Hepatocyte (in vitro differentiated cells): ENCODE results near the gene P4HA3. TPM values are rescaled to one million over a fixed set of nuclear protein-coding genes. Genes with fewer than 3 reads are reported as not detected.

Source experiments
- polyA plus RNA-seq: library from polyadenylated mRNA; unstranded; fragments of >200 nt; fragmentation: Nextera tagmentation; extraction: Ambion mirVana; gene quantifications from 2 replicates; pipeline ENCODE4 v1.2.1, GENCODE V29; 2016
- small RNA-seq: library from RNA; depleted of rRNA; stranded (forward); fragments of <200 nt; gene quantifications from one replicate; pipeline ENCODE3, GENCODE V24; 2014
- total RNA-seq: library from RNA; depleted of rRNA; stranded (reverse); fragments of >200 nt; gene quantifications from 2 replicates; pipeline ENCODE4 v1.2.3, GENCODE V29; 2014

The P4HA3 gene
- total and polyA plus RNA-seq, 2 experiments from 2014 or later: 1.3 to 2.3 TPM

Small RNA genes lying within 50 kb of the gene (small RNA-seq; reads per million reads assigned to genes)
- not detected for gene RF00409

Other genes with a start within 250 kb of the P4HA3 start
- 15.4 and 16.3 TPM in 2 replicates for gene C2CD3, start 140.6 kb downstream of the P4HA3 start, total RNA-seq
- gene C2CD3, start 140.6 kb downstream of the P4HA3 start, polyA plus RNA-seq: 9.6 and 9.8 TPM in 2 replicates
- gene PPME1, start 140.4 kb downstream of the P4HA3 start, total RNA-seq: 25.2 and 30.1 TPM in 2 replicates
- gene PPME1, start 140.4 kb downstream of the P4HA3 start, polyA plus RNA-seq: 42.2 and 45.7 TPM in 2 replicates
- 10.0 and 12.6 TPM in 2 replicates for gene PGM2L1, start 86.8 kb upstream of the P4HA3 start, total RNA-seq
- 6.7 and 7.7 TPM in 2 replicates for gene PGM2L1, start 86.8 kb upstream of the P4HA3 start, polyA plus RNA-seq
- 17.1 and 18.6 TPM in 2 replicates for gene KCNE3, start 155.9 kb upstream of the P4HA3 start, total RNA-seq
- gene KCNE3, start 155.9 kb upstream of the P4HA3 start, polyA plus RNA-seq: 8.7 and 9.6 TPM in 2 replicates
- 9.8 and 14.3 TPM in 2 replicates for gene LIPT2, start 182.1 kb upstream of the P4HA3 start, total RNA-seq
- 9.2 and 12.4 TPM in 2 replicates for gene LIPT2, start 182.1 kb upstream of the P4HA3 start, polyA plus RNA-seq